Spleen (tissue), 7 donors: ENCODE data around the gene PDE1A.

Source experiments
- CTCF ChIP-seq, 11 experiments: fragments of 200-600 bp in 7 of 11; fragments of 450-650 bp in 4 of 11; sonication (generic) in 4 of 11; IDR thresholded peaks in 8 of 11; conservative IDR thresholded peaks in 3 of 11; 1 replicate in 7 of 11; 2 replicates in 4 of 11; pipeline versions ENCODE4 v1.4.0 to v1.8.0; 2016 to 2021; ENCODE audit warnings: antibody characterized with exemption in 11 of 11, inconsistent platforms in 4 of 11, mild to moderate bottlenecking in 1 of 11
- POLR2A ChIP-seq, 3 donors: fragments of 450-650 bp; IDR thresholded peaks; one replicate each; pipeline ENCODE4 v1.5.1; 2017; ENCODE audit warnings: antibody characterized with exemption in 3 of 3, mild to moderate bottlenecking in 1 of 3
- donor health status: DM: no; HTN: no; CAD: no; lungs with moderate emphysema.
- donor health status: DM: no; HTN: no; CAD: no.
- donor health status: DM: no; HTN: no; CAD: no.

- TF ChIP-seq CTCF (IDR thresholded peaks at IDR 0.05 in 8 of 11, conservative IDR thresholded peaks at IDR 0.05 in 3 of 11) (no peak), POLR2A (IDR thresholded peaks at IDR 0.05) (no peak)
These were observed 159.9 kb downstream of the PDE1A start for GRCh38 chr2:182266909-182267308.
